Stomach (tissue), 9 donors: Measurements from ENCODE around the gene CZIB. TPM values are rescaled to one million over a fixed set of nuclear protein-coding genes. Genes with fewer than 3 reads are reported as not detected.

Source experiments
- DNase-seq, 2 donors: peaks; one replicate each; pipeline versions ENCODE4 v3.0.0 to v3.0.0-alpha.2; 2013 to 2019
- H3K27ac ChIP-seq, 5 donors: fragments of 200-600 bp in 4 of 5; sonication (generic) in 4 of 5; one replicate each; pipeline ENCODE4 v1.5.1; 2013 to 2019; ENCODE audit warnings: mild to moderate bottlenecking in 1 of 5, moderate library complexity in 1 of 5
- H3K27me3 ChIP-seq, 3 donors: fragments of 200-600 bp; sonication (generic); one replicate each; pipeline ENCODE4 v1.5.1; 2017 to 2019; ENCODE audit warnings: mixed run types in 1 of 3
- H3K36me3 ChIP-seq, 4 donors: fragments of 200-600 bp; sonication (generic); 1 replicate in 3 of 4; 2 replicates in 1 of 4; pipeline ENCODE4 v1.5.1; 2016 to 2019
- H3K4me1 ChIP-seq, 4 donors: fragments of 200-600 bp; sonication (generic); one replicate each; pipeline ENCODE4 v1.5.1; 2016 to 2019
- H3K4me3 ChIP-seq, 4 donors: fragments of 200-600 bp; sonication (generic) in 3 of 4; one replicate each; pipeline ENCODE4 v1.5.1; 2016 to 2019; ENCODE audit warnings: mild to moderate bottlenecking in 1 of 4
- H3K9me3 ChIP-seq, 4 donors: fragments of 200-600 bp; sonication (generic); one replicate each; pipeline ENCODE4 v1.5.1; 2016 to 2019
- CTCF ChIP-seq, 7 experiments: fragments of 450-650 bp in 4 of 7; fragments of 200-600 bp in 3 of 7; sonication (generic) in 3 of 7; IDR thresholded peaks; one replicate each; pipeline ENCODE4 v1.5.1; 2016 to 2019; ENCODE audit warnings: antibody characterized with exemption in 7 of 7, control low read depth in 2 of 7, mild to moderate bottlenecking in 1 of 7
- EP300 ChIP-seq: sonication (generic); formaldehyde crosslinking; IDR thresholded peaks from one replicate; pipeline ENCODE4 v1.6.1; 2017; ENCODE audit warnings: antibody characterized with exemption
- POLR2A ChIP-seq, 4 donors: fragments of 450-650 bp; IDR thresholded peaks; one replicate each; pipeline ENCODE4 v1.6.1; 2016; ENCODE audit warnings: antibody characterized with exemption in 4 of 4, control low read depth in 2 of 4, mild to moderate bottlenecking in 1 of 4, moderate library complexity in 1 of 4
- POLR2AphosphoS5 ChIP-seq, 3 donors: sonication (generic); formaldehyde crosslinking; IDR thresholded peaks; one replicate each; pipeline ENCODE4 v1.6.1; 2016; ENCODE audit warnings: antibody characterized with exemption in 3 of 3
- WGBS, 5 donors: extraction: QIAGEN DNeasy Blood & Tissue Kit in 3 of 5; methylation state at CpG; one replicate each; pipeline versions ENCODE4 v1.1.5 to v1.1.7; 2013 to 2018; 5-methylcytosine and 5-hydroxymethylcytosine counted together
- intact Hi-C: fragments of 100-400 bp; cut with DNase I; formaldehyde crosslinking; loops from one replicate; pipeline ENCODE4 v1.15.1; 2023; ENCODE audit warnings: low total_unique reads
- polyA plus RNA-seq, 3 donors: library from polyadenylated mRNA; stranded (reverse); fragments of 200-250 nt; gene quantifications; one replicate each; pipeline ENCODE4 v1.2.3, GENCODE V29; 2013
- total RNA-seq, 5 donors: library from RNA; depleted of rRNA; stranded (reverse); fragments of >200 nt; gene quantifications; one replicate each; pipeline versions ENCODE4 v1.1.0 to v1.2.3, GENCODE V29; 2014 to 2016
- donor health status: healthy with polysubstance abuse.
- donor health status: Bipolar disorder and iron deficiency.
- donor health status: healthy.

Gene CZIB
- total and polyA plus RNA-seq, 8 donors: 31.6 to 78.8 (median 47.6) TPM

- H3K4me1 ChIP-seq: peaks cover 10 to 28% (median 19%) of the 10 kb centered on the region in 4 donors
- intact Hi-C loops: no loop called here
- no peak overlapping the region for H3K4me3 ChIP-seq
- DNase-seq: no peak
- no peak overlapping the region for H3K27ac ChIP-seq
- no peaks in the 10 kb centered on the region for H3K27me3 ChIP-seq
- H3K9me3 ChIP-seq: no peaks in the 10 kb centered on the region
- H3K36me3 ChIP-seq: peaks cover 31 to 57% (median 54%) of the 10 kb centered on the region in 4 donors
- TF ChIP-seq EP300 (no peak), CTCF (IDR thresholded peaks at IDR 0.05) (no peak), POLR2A (IDR thresholded peaks at IDR 0.05) (no peak)
- WGBS, 5 donors: 83 to 91% (median 85%) methylated on average over 7 of the region's 7 CpGs
Observed at GRCh38 chr1:53218201-53218600, 2.2 kb downstream of the CZIB start.

- peaks cover 65 to 95% (median 91%) of the 10 kb centered on the region in 4 donors for H3K36me3 ChIP-seq
- intact Hi-C loops: no loop called here
- H3K4me1 ChIP-seq: peaks cover 3 to 13% (median 8%) of the 10 kb centered on the region in 4 donors
- TF ChIP-seq POLR2A (IDR thresholded peaks at IDR 0.05) (no peak), CTCF (IDR thresholded peaks at IDR 0.05) (no peak), POLR2AphosphoS5 (IDR thresholded peaks at IDR 0.05) (no peak), EP300 (no peak)
- no peak overlapping the region for H3K27ac ChIP-seq
- H3K27me3 ChIP-seq: no peaks in the 10 kb centered on the region
- DNase-seq: no peak
- no peak overlapping the region for H3K4me3 ChIP-seq
- 78 to 90% (median 79%) methylated on average over 5 of the region's 5 CpGs for WGBS, 5 donors
- H3K9me3 ChIP-seq: no peaks in the 10 kb centered on the region
Observed at GRCh38 chr1:53214376-53214940, 6.0 kb downstream of the CZIB start.

GRCh38 chr1:53210954-53211353 lies 9.5 kb downstream of the CZIB start:
- TF ChIP-seq EP300 (no peak), POLR2AphosphoS5 (IDR thresholded peaks at IDR 0.05) (no peak), POLR2A (IDR thresholded peaks at IDR 0.05) (no peak), CTCF (IDR thresholded peaks at IDR 0.05) (no peak)
- 95 to 99% (median 97%) methylated on average over 3 to 11 of the region's 11 CpGs for WGBS, 5 donors
- H3K9me3 ChIP-seq: peaks cover 0 to 11% (median 9%) of the 10 kb centered on the region in 4 donors
- H3K4me3 ChIP-seq: no peak overlapping the region
- peaks cover 70 to 100% (median 100%) of the 10 kb centered on the region in 4 donors for H3K36me3 ChIP-seq
- no peaks in the 10 kb centered on the region for H3K27me3 ChIP-seq
- no peak overlapping the region for H3K27ac ChIP-seq
- no peaks in the 10 kb centered on the region for H3K4me1 ChIP-seq
- intact Hi-C loops: no loop called here
- no peak for DNase-seq

- 80 to 94% (median 89%) methylated on average over 7 of the region's 7 CpGs for WGBS, 5 donors
- peaks cover 69 to 100% (median 100%) of the 10 kb centered on the region in 4 donors for H3K36me3 ChIP-seq
Observed at GRCh38 chr1:53210352-53210751, 10.1 kb downstream of the CZIB start.

More at GRCh38 chr1:53210352-53210751, 10.1 kb downstream of the CZIB start:
- peaks cover 5 to 17% (median 15%) of the 10 kb centered on the region in 4 donors for H3K9me3 ChIP-seq
- H3K4me3 ChIP-seq: no peak overlapping the region
- no peak for DNase-seq
- no peaks in the 10 kb centered on the region for H3K27me3 ChIP-seq
- intact Hi-C loops: no loop called here
- no peak for TF ChIP-seq EP300
- TF ChIP-seq POLR2AphosphoS5 (IDR thresholded peaks at IDR 0.05): no peak
- TF ChIP-seq POLR2A (IDR thresholded peaks at IDR 0.05): no peak
- no peak for TF ChIP-seq CTCF (IDR thresholded peaks at IDR 0.05)
- H3K27ac ChIP-seq: no peak overlapping the region
- H3K4me1 ChIP-seq: no peaks in the 10 kb centered on the region
